Astrocyte of the cerebellum (primary cell): ENCODE results near the gene SLC24A1.

Experiments used
- DNase-seq: peaks from one replicate; pipeline ENCODE4 v3.0.0-alpha.2; 2011; ENCODE audit warnings: low read depth
- H3K4me3 ChIP-seq: 2 replicates; pipeline ENCODE4 v1.5.1; 2011; ENCODE audit warnings: mild to moderate bottlenecking, low read depth, low read length, moderate library complexity
- CTCF ChIP-seq: IDR thresholded peaks from 2 replicates; pipeline ENCODE4 v1.5.1; 2012; ENCODE audit warnings: low read length, low read depth, moderate library complexity, mild to moderate bottlenecking; ENCODE audit errors: missing control alignments
- in situ Hi-C: cut with HindIII; loops from 2 replicates; pipeline ENCODE4 v1.10.0; 2017; ENCODE audit warnings: low sequenced_read_pairs

The SLC24A1 gene

DNA sequence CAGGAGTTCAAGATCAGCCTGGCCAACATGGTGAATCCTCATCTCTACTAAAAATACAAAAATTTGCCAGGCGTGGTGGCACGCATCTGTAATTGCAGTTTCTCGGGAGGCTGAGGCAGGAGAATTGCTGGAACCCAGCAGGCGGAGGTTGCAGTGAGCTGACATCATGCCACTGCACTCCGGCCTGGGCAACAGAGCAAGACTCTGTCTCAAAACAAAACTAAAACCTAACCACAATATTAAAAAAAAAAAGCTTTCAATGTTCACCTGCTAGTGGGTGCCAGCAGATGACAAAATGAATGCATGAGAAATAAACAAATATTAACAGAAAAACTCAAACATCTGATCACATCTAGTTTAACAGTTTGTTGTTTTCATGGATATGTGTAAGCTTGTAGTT, 9.0 kb downstream of the SLC24A1 start:
- in situ Hi-C loops: loop anchor here (25.0 kb wide), 1 partner anchor 232 kb away; the partner anchor contains the start of gene RAB11A
- TF ChIP-seq CTCF: no peak
- no peak overlapping the region for H3K4me3 ChIP-seq
- DNase-seq: no peak

DNA sequence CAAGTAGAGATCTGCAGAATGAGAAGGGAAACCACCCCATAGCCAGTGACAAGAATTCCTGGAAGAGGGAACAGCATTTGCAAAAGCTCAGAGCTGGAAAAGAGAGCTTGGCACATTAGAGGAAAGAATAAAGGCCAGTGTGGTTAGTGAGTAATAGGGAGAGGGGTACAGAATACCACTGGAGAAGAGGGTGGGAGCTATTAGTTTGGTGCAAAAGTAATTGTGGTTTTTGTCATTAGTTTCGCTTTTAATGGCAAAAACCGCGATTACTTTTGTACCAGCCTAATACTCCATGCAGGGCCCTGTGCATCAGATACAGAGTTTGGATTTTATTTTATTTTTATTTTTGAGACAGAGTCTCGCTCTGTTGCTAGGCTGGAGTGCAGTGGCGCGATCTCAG, 9.8 kb downstream of the SLC24A1 start:
- TF ChIP-seq CTCF: no peak
- H3K4me3 ChIP-seq: no peak overlapping the region
- no peak for DNase-seq
- in situ Hi-C loops: loop anchor here (25.0 kb wide), 1 partner anchor 231 kb away; the partner anchor contains the start of gene RAB11A

- in situ Hi-C loops: loop anchor here (25.0 kb wide), 1 partner anchor 229 kb away; the partner anchor contains the start of gene RAB11A
- no peak overlapping the region for H3K4me3 ChIP-seq
- TF ChIP-seq CTCF: no peak
- DNase-seq: no peak
Observed at GRCh38 chr15:65632780-65633375, 11.1 kb downstream of the SLC24A1 start.

GRCh38 chr15:65633752-65634151, 12.0 kb downstream of the SLC24A1 start:
- DNase-seq: no peak
- no peak for TF ChIP-seq CTCF
- in situ Hi-C loops: loop anchor here (25.0 kb wide), 1 partner anchor 229 kb away; the partner anchor contains the start of gene RAB11A
- H3K4me3 ChIP-seq: no peak overlapping the region

GRCh38 chr15:65634356-65634755, 12.6 kb downstream of the SLC24A1 start:
- DNase-seq: no peak
- H3K4me3 ChIP-seq: no peak overlapping the region

GRCh38 chr15:65638109-65638508, 16.4 kb downstream of the SLC24A1 start:
- no peak for DNase-seq
- TF ChIP-seq CTCF: no peak
- H3K4me3 ChIP-seq: no peak overlapping the region
- in situ Hi-C loops: loop anchor here (25.0 kb wide), 1 partner anchor 224 kb away; the partner anchor contains the start of gene RAB11A

More at GRCh38 chr15:65634356-65634755, 12.6 kb downstream of the SLC24A1 start:
- no peak for TF ChIP-seq CTCF
- in situ Hi-C loops: loop anchor here (25.0 kb wide), 1 partner anchor 228 kb away; the partner anchor contains the start of gene RAB11A
